Neutrophil (primary cell): ENCODE data around the gene DOK6.

Experiments used
- H3K27ac ChIP-seq: fragments of 200-600 bp; sonication (generic); 2 replicates; pipeline ENCODE4 v1.5.1; 2016; ENCODE audit warnings: mild to moderate bottlenecking, moderate library complexity
- H3K27me3 ChIP-seq: fragments of 200-600 bp; sonication (generic); 2 replicates; pipeline ENCODE4 v1.6.0; 2016; ENCODE audit warnings: mild to moderate bottlenecking
- H3K36me3 ChIP-seq: fragments of 200-600 bp; sonication (generic); 2 replicates; pipeline ENCODE4 v1.5.1; 2017
- H3K4me1 ChIP-seq, 2 experiments: fragments of 200-600 bp in 1 of 2; sonication (generic) in 1 of 2; 1 replicate in 1 of 2; 2 replicates in 1 of 2; pipeline versions ENCODE4 v1.5.1 to v1.6.1; 2013 to 2016; ENCODE audit warnings: low read depth in 1 of 2, low read length in 1 of 2, mild to moderate bottlenecking in 1 of 2, moderate library complexity in 1 of 2; ENCODE audit not compliant: control insufficient read depth in 1 of 2, insufficient read depth in 1 of 2
- H3K4me3 ChIP-seq, 2 experiments: fragments of 200-600 bp in 1 of 2; sonication (generic) in 1 of 2; 1 replicate in 1 of 2; 2 replicates in 1 of 2; pipeline ENCODE4 v1.5.1; 2013 to 2016; ENCODE audit warnings: low read depth in 1 of 2, low read length in 1 of 2, mild to moderate bottlenecking in 1 of 2, moderate library complexity in 1 of 2
- H3K9me3 ChIP-seq: fragments of 200-600 bp; sonication (generic); 2 replicates; pipeline ENCODE4 v1.5.1; 2016
- CTCF ChIP-seq: fragments of 200-600 bp; sonication (generic); IDR thresholded peaks from 2 replicates; pipeline ENCODE4 v1.5.1; 2016; ENCODE audit warnings: antibody characterized with exemption

DOK6 gene

GRCh38 chr18:69838620-69839411 lies 438.1 kb downstream of the DOK6 start:
- Histone ChIP-seq H3K36me3 (no peaks in the 10 kb centered on the region), H3K27ac (no peak overlapping the region), H3K4me3 (no peak overlapping the region), H3K27me3 (no peaks in the 10 kb centered on the region), H3K9me3 (no peaks in the 10 kb centered on the region), H3K4me1 (no peaks in the 10 kb centered on the region)
- no peak for TF ChIP-seq CTCF

- Histone ChIP-seq H3K4me1 (no peaks in the 10 kb centered on the region), H3K27ac (no peak overlapping the region), H3K27me3 (no peaks in the 10 kb centered on the region), H3K36me3 (no peaks in the 10 kb centered on the region), H3K9me3 (no peaks in the 10 kb centered on the region), H3K4me3 (no peak overlapping the region)
- no peak for TF ChIP-seq CTCF
These were observed 438.8 kb downstream of the DOK6 start for GRCh38 chr18:69839497-69839896.

- Histone ChIP-seq H3K4me1 (no peaks in the 10 kb centered on the region), H3K27me3 (no peaks in the 10 kb centered on the region), H3K27ac (no peak overlapping the region), H3K9me3 (no peaks in the 10 kb centered on the region), H3K4me3 (no peak overlapping the region), H3K36me3 (no peaks in the 10 kb centered on the region)
- no peak for TF ChIP-seq CTCF
These were observed 439.3 kb downstream of the DOK6 start for GRCh38 chr18:69840001-69840400.

- no peak overlapping the region for H3K4me3 ChIP-seq
- H3K9me3 ChIP-seq: no peaks in the 10 kb centered on the region
- no peaks in the 10 kb centered on the region for H3K27me3 ChIP-seq
- H3K27ac ChIP-seq: no peak overlapping the region
- TF ChIP-seq CTCF: no peak
- H3K4me1 ChIP-seq: no peaks in the 10 kb centered on the region
- H3K36me3 ChIP-seq: no peaks in the 10 kb centered on the region
These were observed 439.8 kb downstream of the DOK6 start for GRCh38 chr18:69840445-69840844.

GRCh38 chr18:69841117-69841516 lies 440.4 kb downstream of the DOK6 start:
- Histone ChIP-seq H3K36me3 (no peaks in the 10 kb centered on the region), H3K4me3 (no peak overlapping the region), H3K27me3 (no peaks in the 10 kb centered on the region), H3K9me3 (no peaks in the 10 kb centered on the region), H3K4me1 (no peaks in the 10 kb centered on the region), H3K27ac (no peak overlapping the region)
- TF ChIP-seq CTCF: no peak
